MM.1S (cell line): ENCODE measurements around the gene UTP15.

ENCODE experiments used
- DNase-seq: peaks from one replicate; pipeline ENCODE4 v3.0.0-alpha.2; 2015
- H2AFZ ChIP-seq: fragments of 300-600 bp; sonication (generic); 2 replicates; pipeline ENCODE4 v1.6.0; 2016; ENCODE audit warnings: antibody characterized with exemption, low read length
- H3F3A ChIP-seq: fragments of 300-600 bp; sonication (generic); 2 replicates; pipeline ENCODE4 v1.6.1; 2016; ENCODE audit warnings: mild to moderate bottlenecking, antibody characterized with exemption, low read length, moderate library complexity, mixed read lengths; ENCODE audit not compliant: insufficient read depth
- H3K27ac ChIP-seq: fragments of 300-600 bp; sonication (generic); 2 replicates; pipeline ENCODE4 v1.5.1; 2016; ENCODE audit warnings: mild to moderate bottlenecking, low read length
- H3K27me3 ChIP-seq: fragments of 300-600 bp; sonication (generic); replicated peaks from 2 replicates; pipeline ENCODE4 v1.6.0; 2016; ENCODE audit warnings: low read length; ENCODE audit not compliant: insufficient read depth
- H3K36me3 ChIP-seq: fragments of 300-600 bp; sonication (generic); replicated peaks from 2 replicates; pipeline ENCODE4 v1.6.1; 2016; ENCODE audit warnings: mild to moderate bottlenecking, low read length, mixed read lengths; ENCODE audit not compliant: insufficient read depth
- H3K4me1 ChIP-seq: fragments of 300-600 bp; sonication (generic); 2 replicates; pipeline ENCODE4 v1.6.1; 2016; ENCODE audit warnings: low read length, mixed read lengths
- H3K4me2 ChIP-seq: fragments of 300-600 bp; sonication (generic); 2 replicates; pipeline ENCODE4 v1.6.0; 2016; ENCODE audit warnings: low read depth, low read length
- H3K4me3 ChIP-seq: fragments of 300-600 bp; sonication (generic); 2 replicates; pipeline ENCODE4 v1.5.1; 2016; ENCODE audit warnings: low read length, mixed read lengths
- H3K79me2 ChIP-seq: fragments of 300-600 bp; sonication (generic); 2 replicates; pipeline ENCODE4 v1.6.1; 2016; ENCODE audit warnings: mixed run types, low read length, mixed read lengths
- H3K9ac ChIP-seq: fragments of 300-600 bp; sonication (generic); 2 replicates; pipeline ENCODE4 v1.6.1; 2016; ENCODE audit warnings: low read length, mixed read lengths
- H3K9me2 ChIP-seq: fragments of 300-600 bp; sonication (generic); replicated peaks from 2 replicates; pipeline ENCODE4 v1.6.1; 2016; ENCODE audit warnings: mild to moderate bottlenecking, low read length, mixed read lengths; ENCODE audit not compliant: insufficient read depth
- H3K9me3 ChIP-seq: fragments of 300-600 bp; sonication (generic); replicated peaks from 2 replicates; pipeline ENCODE4 v1.6.1; 2016; ENCODE audit warnings: mild to moderate bottlenecking, low read length, mixed read lengths; ENCODE audit not compliant: insufficient read depth
- H4K20me1 ChIP-seq: fragments of 300-600 bp; sonication (generic); 2 replicates; pipeline ENCODE4 v1.6.1; 2016; ENCODE audit warnings: mild to moderate bottlenecking, low read length, moderate library complexity, mixed read lengths; ENCODE audit not compliant: insufficient read depth
- EZH2 ChIP-seq: fragments of 300-600 bp; sonication (generic); optimal IDR thresholded peaks from 2 replicates; pipeline ENCODE3; 2017; ENCODE audit warnings: low read depth, mild to moderate bottlenecking, antibody characterized with exemption, low read length, mixed read lengths
- EZH2phosphoT487 ChIP-seq: fragments of 300-600 bp; sonication (generic); IDR thresholded peaks from 2 replicates; pipeline ENCODE4 v1.6.1; 2018; ENCODE audit warnings: antibody characterized with exemption, low read length
- TF ChIP-seq, protein P1 (sequence below): fragments of 300-600 bp; sonication (generic); IDR thresholded peaks from 2 replicates; pipeline ENCODE4 v1.5.1; 2016; ENCODE audit warnings: antibody characterized with exemption, low read length, mixed read lengths

UTP15 gene

DNA sequence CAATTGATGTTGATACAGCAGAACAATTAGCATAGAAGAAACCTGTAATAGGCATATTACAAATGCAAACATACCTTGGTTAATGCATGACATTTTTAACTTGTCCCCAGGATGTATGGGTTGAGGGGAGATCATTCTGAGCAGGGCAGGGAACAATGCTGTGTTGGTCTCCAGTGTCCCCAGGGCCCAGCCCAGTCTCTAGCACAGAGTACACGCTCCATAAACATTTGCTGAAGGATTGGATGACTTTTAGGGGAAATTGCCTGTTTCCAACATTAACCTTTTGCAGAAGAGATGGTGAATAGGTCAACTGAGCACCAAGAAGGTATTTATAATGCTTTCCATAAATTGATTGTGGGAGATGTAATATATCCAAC, 20.2 kb upstream of the UTP15 start:
- Histone ChIP-seq H3K27ac (no peak overlapping the region), H3K27me3 (no peaks in the 10 kb centered on the region), H3F3A (no peaks in the 10 kb centered on the region), H4K20me1 (no peaks in the 10 kb centered on the region), H3K4me3 (no peak overlapping the region), H3K79me2 (no peaks in the 10 kb centered on the region), H3K9me3 (no peaks in the 10 kb centered on the region), H2AFZ (no peak overlapping the region), H3K9ac (no peak overlapping the region), H3K4me2 (no peak overlapping the region), H3K9me2 (no peaks in the 10 kb centered on the region), H3K36me3 (no peaks in the 10 kb centered on the region), H3K4me1 (no peaks in the 10 kb centered on the region)
- TF ChIP-seq EZH2 (no peak), EZH2phosphoT487 (no peak)
- TF ChIP-seq, protein P1, sequence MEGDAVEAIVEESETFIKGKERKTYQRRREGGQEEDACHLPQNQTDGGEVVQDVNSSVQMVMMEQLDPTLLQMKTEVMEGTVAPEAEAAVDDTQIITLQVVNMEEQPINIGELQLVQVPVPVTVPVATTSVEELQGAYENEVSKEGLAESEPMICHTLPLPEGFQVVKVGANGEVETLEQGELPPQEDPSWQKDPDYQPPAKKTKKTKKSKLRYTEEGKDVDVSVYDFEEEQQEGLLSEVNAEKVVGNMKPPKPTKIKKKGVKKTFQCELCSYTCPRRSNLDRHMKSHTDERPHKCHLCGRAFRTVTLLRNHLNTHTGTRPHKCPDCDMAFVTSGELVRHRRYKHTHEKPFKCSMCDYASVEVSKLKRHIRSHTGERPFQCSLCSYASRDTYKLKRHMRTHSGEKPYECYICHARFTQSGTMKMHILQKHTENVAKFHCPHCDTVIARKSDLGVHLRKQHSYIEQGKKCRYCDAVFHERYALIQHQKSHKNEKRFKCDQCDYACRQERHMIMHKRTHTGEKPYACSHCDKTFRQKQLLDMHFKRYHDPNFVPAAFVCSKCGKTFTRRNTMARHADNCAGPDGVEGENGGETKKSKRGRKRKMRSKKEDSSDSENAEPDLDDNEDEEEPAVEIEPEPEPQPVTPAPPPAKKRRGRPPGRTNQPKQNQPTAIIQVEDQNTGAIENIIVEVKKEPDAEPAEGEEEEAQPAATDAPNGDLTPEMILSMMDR = no peak
- DNase-seq = no peak

DNA sequence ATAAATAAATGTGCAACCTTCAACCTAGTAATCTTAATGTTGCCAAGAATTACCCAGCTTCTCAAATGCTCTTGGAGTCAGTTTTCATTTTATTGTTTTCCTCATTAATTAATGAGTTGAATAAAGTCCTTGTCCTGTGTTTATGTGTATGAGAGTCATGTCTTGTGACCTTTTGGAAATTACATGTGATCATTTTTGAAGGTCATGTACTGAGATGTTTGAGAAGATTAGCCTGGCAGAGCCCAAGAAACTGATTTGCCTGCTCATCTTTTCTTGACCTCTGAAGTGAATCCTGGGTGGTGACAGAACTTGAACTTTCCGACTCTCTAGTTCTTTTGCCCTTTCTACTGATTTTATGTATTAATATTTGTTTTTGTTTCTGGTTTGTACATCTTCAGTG, 15.5 kb upstream of the UTP15 start:
- Histone ChIP-seq H3K79me2 (no peaks in the 10 kb centered on the region), H3K4me1 (no peaks in the 10 kb centered on the region), H3K9me2 (no peaks in the 10 kb centered on the region), H3K36me3 (0 out of 2 replicates have a peak, but pooled peaks cover 3% of the 10 kb centered on the region), H3K27ac (no peak overlapping the region), H3K9me3 (no peaks in the 10 kb centered on the region), H3K4me2 (no peak overlapping the region), H3F3A (no peaks in the 10 kb centered on the region), H3K4me3 (no peak overlapping the region), H3K27me3 (no peaks in the 10 kb centered on the region), H2AFZ (no peak overlapping the region), H3K9ac (no peak overlapping the region), H4K20me1 (no peaks in the 10 kb centered on the region)
- DNase-seq = no peak
- no peak for TF ChIP-seq EZH2phosphoT487
- TF ChIP-seq, protein P1 = no peak
- TF ChIP-seq EZH2 = no peak

DNA sequence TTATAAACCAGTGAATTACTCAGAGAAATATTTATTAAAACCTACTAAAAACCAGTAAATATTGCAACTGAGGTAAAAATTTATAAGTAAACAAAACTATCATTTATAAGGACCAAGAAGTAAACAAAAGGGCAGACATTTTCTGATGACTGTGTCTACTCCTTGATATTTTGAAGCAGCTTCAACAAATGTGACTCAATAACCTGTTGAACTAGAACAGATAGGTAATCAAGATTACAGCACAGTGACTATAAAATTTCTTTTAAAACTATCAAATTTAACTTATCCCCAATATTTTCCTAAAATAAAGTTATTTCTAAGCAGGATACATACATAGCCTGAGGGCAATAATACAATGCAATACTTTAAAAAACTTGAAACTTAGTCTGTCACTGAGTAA, 12.9 kb upstream of the UTP15 start:
- H3K79me2 ChIP-seq = no peaks in the 10 kb centered on the region
- H3K27ac ChIP-seq = no peak overlapping the region
- no peak overlapping the region for H3K9ac ChIP-seq
- no peaks in the 10 kb centered on the region for H3K9me2 ChIP-seq
- H3F3A ChIP-seq = no peaks in the 10 kb centered on the region
- H3K4me3 ChIP-seq = no peak overlapping the region
- no peak for DNase-seq
- no peaks in the 10 kb centered on the region for H3K4me1 ChIP-seq
- no peaks in the 10 kb centered on the region for H3K27me3 ChIP-seq
- no peak overlapping the region for H2AFZ ChIP-seq
- 0 out of 2 replicates have a peak, but pooled peaks cover 3% of the 10 kb centered on the region for H3K36me3 ChIP-seq
- no peak overlapping the region for H3K4me2 ChIP-seq
- no peaks in the 10 kb centered on the region for H3K9me3 ChIP-seq
- TF ChIP-seq EZH2phosphoT487 = no peak
- TF ChIP-seq EZH2 = no peak
- TF ChIP-seq, protein P1 = no peak
- H4K20me1 ChIP-seq = no peaks in the 10 kb centered on the region
